Central memory CD8-positive, alpha-beta T cell (primary cell): ENCODE measurements around the gene BAMBI.

ENCODE experiments used
- ATAC-seq: fragments of 150-1000 bp; cut with Tn5 transposase; replicated peaks from 2 replicates; pipeline ENCODE4 v1.10.0; 2022; ENCODE audit warnings: mild to moderate bottlenecking, moderate FRiP score, moderate number of reproducible peaks; ENCODE audit not compliant: poor library complexity, severe bottlenecking; ENCODE audit errors: extremely low read depth
- DNase-seq, 2 donors: peaks; one replicate each; pipeline ENCODE4 v3.0.0; 2021; ENCODE audit warnings: low spot score in 2 of 2
- H3K27ac Mint-ChIP-seq: one replicate; pipeline ENCODE4 v1.8.0; 2022; ENCODE audit warnings: low read depth, mild to moderate bottlenecking, moderate library complexity, mixed read lengths
- H3K27me3 Mint-ChIP-seq: one replicate; pipeline ENCODE4 v1.8.0; 2022; ENCODE audit warnings: mixed read lengths
- H3K36me3 Mint-ChIP-seq: one replicate; pipeline ENCODE4 v1.8.0; 2022; ENCODE audit warnings: mild to moderate bottlenecking, moderate library complexity, mixed read lengths; ENCODE audit not compliant: insufficient read depth
- H3K4me1 Mint-ChIP-seq: one replicate; pipeline ENCODE4 v1.8.0; 2022; ENCODE audit warnings: mixed read lengths
- H3K4me3 Mint-ChIP-seq: one replicate; pipeline ENCODE4 v1.8.0; 2022; ENCODE audit warnings: mild to moderate bottlenecking, moderate library complexity, mixed read lengths
- H3K9me3 Mint-ChIP-seq: one replicate; pipeline ENCODE4 v1.8.0; 2022; ENCODE audit warnings: mixed read lengths

The BAMBI gene

DNA sequence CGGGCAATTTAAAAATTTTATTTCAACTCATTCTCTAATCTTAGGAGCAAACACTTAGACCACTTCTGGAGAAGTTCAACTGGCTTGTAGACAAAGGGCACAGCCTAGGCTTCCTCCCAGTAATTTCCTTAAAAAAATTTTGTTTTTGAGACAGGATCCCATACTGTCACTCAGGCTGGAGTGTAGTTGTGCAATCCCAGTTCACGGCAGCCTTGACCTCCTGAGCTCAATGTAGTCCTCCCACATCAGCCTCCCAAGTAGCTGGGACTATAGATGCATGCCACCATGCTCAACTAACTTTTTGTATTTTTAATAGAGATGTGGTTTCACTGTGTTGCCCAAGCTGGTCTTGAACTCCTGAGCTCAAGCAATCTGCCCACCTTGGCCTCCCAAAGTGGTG lies 38.4 kb downstream of the BAMBI start:
- Mint-ChIP-seq H3K4me1 (no peaks in the 10 kb centered on the region), H3K27ac (no peak overlapping the region), H3K27me3 (peaks cover 21% of the 10 kb centered on the region), H3K4me3 (no peak overlapping the region), H3K9me3 (no peaks in the 10 kb centered on the region), H3K36me3 (no peaks in the 10 kb centered on the region)
- no peak for DNase-seq
- no peak for ATAC-seq

GRCh38 chr10:28716748-28717147 lies 39.4 kb downstream of the BAMBI start:
- Mint-ChIP-seq H3K27ac (no peak overlapping the region), H3K36me3 (no peaks in the 10 kb centered on the region), H3K9me3 (no peaks in the 10 kb centered on the region), H3K27me3 (peaks cover 31% of the 10 kb centered on the region), H3K4me3 (no peak overlapping the region), H3K4me1 (no peaks in the 10 kb centered on the region)
- DNase-seq = no peak
- no peak for ATAC-seq

DNA sequence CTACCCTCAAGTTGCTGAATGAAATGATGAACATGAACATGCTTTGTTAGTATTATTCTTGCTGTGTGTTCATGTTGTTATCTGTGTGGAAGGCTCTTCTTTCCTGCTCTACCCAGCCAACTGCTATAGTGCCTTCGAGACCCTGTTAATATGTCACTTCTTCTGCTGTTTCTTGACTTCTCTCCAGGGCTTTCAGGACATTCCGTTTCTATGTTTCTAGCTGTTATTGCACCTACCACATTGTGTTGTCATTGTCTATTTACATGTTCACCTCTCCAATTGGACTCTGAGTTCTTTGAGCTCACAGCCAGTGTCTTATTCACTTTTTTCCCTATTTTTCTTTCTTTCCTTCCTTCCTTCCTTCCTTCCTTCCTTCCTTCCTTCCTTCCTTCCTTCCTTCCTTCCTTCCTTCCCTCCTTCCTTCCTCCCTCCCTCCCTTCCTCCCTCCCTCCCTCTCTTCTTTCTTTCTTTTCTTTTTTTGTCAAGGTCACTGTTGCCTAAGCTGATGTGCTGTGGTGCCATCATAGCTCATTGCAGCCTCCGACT lies 40.4 kb downstream of the BAMBI start:
- H3K4me1 Mint-ChIP-seq = no peaks in the 10 kb centered on the region
- H3K27me3 Mint-ChIP-seq = peaks cover 40% of the 10 kb centered on the region
- DNase-seq = no peak
- ATAC-seq = no peak
- no peak overlapping the region for H3K4me3 Mint-ChIP-seq
- H3K9me3 Mint-ChIP-seq = no peaks in the 10 kb centered on the region
- H3K27ac Mint-ChIP-seq = no peak overlapping the region
- H3K36me3 Mint-ChIP-seq = no peaks in the 10 kb centered on the region

GRCh38 chr10:28719789-28720436 lies 42.6 kb downstream of the BAMBI start:
- Mint-ChIP-seq H3K4me3 (no peak overlapping the region), H3K27ac (no peak overlapping the region), H3K9me3 (no peaks in the 10 kb centered on the region), H3K4me1 (no peaks in the 10 kb centered on the region), H3K27me3 (peaks cover 53% of the 10 kb centered on the region), H3K36me3 (no peaks in the 10 kb centered on the region)
- DNase-seq (no peak), ATAC-seq (no peak)

DNA sequence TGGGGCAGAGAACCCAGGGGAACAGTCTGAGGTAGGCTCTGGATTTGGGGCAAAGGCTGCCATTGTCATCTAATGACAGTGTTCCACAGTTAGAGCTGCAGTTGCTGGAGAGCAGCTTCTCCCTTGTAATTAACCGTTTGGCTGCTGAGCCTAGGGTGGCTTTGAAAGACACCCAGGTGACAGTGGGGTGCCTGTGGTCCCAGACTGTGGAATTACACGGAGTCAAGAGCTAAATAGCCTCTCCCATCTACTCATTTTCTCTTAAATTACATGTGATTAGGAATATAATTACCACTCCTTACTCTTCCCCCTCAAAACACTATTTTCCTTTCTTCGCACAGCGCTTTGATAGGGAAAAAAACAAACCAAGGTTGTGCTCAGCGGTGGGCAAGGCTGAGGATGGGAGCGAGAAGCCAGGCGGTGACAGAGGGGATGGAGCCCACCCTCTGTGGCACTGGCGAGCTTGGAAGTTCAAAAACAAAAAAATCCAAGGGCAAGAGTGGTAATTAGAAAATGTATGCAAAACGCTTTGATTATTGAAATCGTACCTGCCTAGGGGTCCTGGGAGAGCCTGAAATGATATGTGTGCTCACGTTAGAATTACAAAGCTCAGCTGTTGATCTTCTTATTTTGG lies 44.1 kb downstream of the BAMBI start:
- Mint-ChIP-seq H3K9me3 (no peaks in the 10 kb centered on the region), H3K4me1 (no peaks in the 10 kb centered on the region), H3K27me3 (peaks cover 66% of the 10 kb centered on the region), H3K4me3 (no peak overlapping the region), H3K27ac (no peak overlapping the region), H3K36me3 (no peaks in the 10 kb centered on the region)
- DNase-seq (no peak), ATAC-seq (no peak)

- peaks cover 68% of the 10 kb centered on the region for H3K27me3 Mint-ChIP-seq
- no peak for ATAC-seq
Observed at GRCh38 chr10:28722065-28722803, 44.9 kb downstream of the BAMBI start.

DNA sequence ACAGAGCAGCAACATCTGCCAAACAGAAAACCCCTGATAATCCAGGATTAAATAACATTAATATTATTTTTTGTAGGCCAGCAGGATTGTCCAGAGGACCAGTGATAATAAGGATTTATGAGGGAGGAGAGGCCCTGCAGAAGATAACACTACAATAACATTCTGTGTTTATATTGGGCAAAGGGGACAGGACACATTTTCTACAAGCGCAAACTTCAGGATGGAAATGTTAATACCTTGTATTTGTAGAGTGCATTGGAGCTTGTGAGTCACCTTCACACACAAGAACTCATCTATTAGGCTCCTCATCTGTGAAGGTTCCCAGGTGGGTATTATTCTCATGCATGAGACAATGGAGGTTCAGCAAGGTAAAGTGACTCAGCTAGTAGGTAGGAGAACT lies 51.0 kb downstream of the BAMBI start:
- Mint-ChIP-seq H3K27me3 (peaks cover 63% of the 10 kb centered on the region), H3K27ac (no peak overlapping the region), H3K4me1 (peaks cover 7% of the 10 kb centered on the region), H3K36me3 (no peaks in the 10 kb centered on the region), H3K9me3 (peaks cover 6% of the 10 kb centered on the region), H3K4me3 (no peak overlapping the region)
- DNase-seq (no peak), ATAC-seq (no peak)

More at GRCh38 chr10:28722065-28722803, 44.9 kb downstream of the BAMBI start:
- Mint-ChIP-seq H3K36me3 (no peaks in the 10 kb centered on the region), H3K27ac (no peak overlapping the region), H3K4me3 (peak overlapping the region; percentile 29), H3K9me3 (no peaks in the 10 kb centered on the region), H3K4me1 (no peaks in the 10 kb centered on the region)
- no peak for DNase-seq

- H3K27ac Mint-ChIP-seq = no peak overlapping the region
- H3K4me3 Mint-ChIP-seq = no peak overlapping the region
Observed at GRCh38 chr10:28730031-28730778, 52.9 kb downstream of the BAMBI start.

DNA sequence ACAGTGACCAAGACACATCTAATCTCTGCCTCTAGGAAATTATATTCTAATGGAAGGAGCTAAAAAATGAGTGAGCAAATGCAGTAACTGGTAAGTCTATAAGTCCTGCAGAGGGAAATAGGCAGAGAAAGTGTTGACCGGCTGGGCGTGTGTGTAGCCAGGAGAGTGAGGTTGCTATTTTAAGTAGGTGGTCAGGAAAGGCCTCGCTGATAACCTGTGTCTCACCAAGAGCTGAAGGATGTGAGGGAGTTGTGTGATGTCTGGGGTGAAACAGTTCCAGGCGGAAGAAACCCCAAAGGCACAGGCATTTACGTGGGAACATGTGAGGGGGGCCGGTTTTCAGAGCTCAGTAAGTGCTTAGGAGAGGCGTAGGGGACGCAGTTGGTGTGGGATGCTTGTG lies 54.8 kb downstream of the BAMBI start:
- Mint-ChIP-seq H3K36me3 (no peaks in the 10 kb centered on the region), H3K27me3 (peaks cover 31% of the 10 kb centered on the region), H3K9me3 (peaks cover 11% of the 10 kb centered on the region), H3K4me3 (no peak overlapping the region), H3K27ac (no peak overlapping the region), H3K4me1 (peaks cover 7% of the 10 kb centered on the region)
- no peak for ATAC-seq
- DNase-seq = no peak

More at GRCh38 chr10:28730031-28730778, 52.9 kb downstream of the BAMBI start:
- ATAC-seq (no peak), DNase-seq (no peak)
- H3K9me3 Mint-ChIP-seq = peaks cover 11% of the 10 kb centered on the region
- H3K36me3 Mint-ChIP-seq = no peaks in the 10 kb centered on the region
- H3K27me3 Mint-ChIP-seq = peaks cover 49% of the 10 kb centered on the region
- H3K4me1 Mint-ChIP-seq = peaks cover 7% of the 10 kb centered on the region
